Omental fat pad (tissue), 4 donors: ENCODE measurements around the gene TMEM255B. TPM values are rescaled to one million over a fixed set of nuclear protein-coding genes. Genes with fewer than 3 reads are reported as not detected.

Source experiments
- ATAC-seq: fragments of 150-250 bp; one replicate; pipeline ENCODE4 v1.9.1; 2016; ENCODE audit warnings: mild to moderate bottlenecking, moderate library complexity; ENCODE audit not compliant: low FRiP score
- DNase-seq: peaks from one replicate; pipeline ENCODE4 v3.0.0-alpha.2; 2019; ENCODE audit warnings: low spot score
- total RNA-seq, 4 donors: library from RNA; depleted of rRNA; stranded (reverse); fragments of >200 nt; gene quantifications; one replicate each; pipeline ENCODE4 v1.1.0, GENCODE V29; 2016
- TF ChIP-seq, protein P1 (sequence below), 3 donors: fragments of 450-650 bp; IDR thresholded peaks; one replicate each; pipeline ENCODE4 v1.5.1; 2016 to 2017; ENCODE audit warnings: antibody characterized with exemption in 3 of 3, mild to moderate bottlenecking in 3 of 3, moderate library complexity in 2 of 3

The TMEM255B gene
- total RNA-seq, 4 donors from 2014 or later: 2.7 to 19.1 (median 11.7) TPM

DNA sequence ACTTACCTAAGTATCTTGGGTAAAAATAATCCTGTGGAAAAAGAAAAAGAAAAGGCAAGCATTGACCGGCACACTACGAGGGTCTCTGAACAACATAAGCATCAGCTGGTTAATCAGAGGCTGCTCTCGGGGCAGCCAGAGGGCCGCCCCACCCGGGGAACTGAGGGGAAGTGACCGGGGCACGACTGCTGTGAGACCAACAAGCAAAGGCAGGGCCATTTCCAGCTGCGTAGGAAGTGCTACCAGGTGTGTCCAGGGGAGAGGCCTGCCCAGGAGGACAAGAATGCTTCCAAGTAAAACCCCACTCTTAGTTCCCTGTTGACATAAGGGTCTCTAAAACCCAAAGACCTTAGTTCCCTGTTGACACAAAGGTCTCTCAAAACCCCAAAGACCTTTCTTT is 89.0 kb downstream of the TMEM255B start:
- ATAC-seq (no peak), DNase-seq (peak; percentile 15)
- TF ChIP-seq, protein P1, sequence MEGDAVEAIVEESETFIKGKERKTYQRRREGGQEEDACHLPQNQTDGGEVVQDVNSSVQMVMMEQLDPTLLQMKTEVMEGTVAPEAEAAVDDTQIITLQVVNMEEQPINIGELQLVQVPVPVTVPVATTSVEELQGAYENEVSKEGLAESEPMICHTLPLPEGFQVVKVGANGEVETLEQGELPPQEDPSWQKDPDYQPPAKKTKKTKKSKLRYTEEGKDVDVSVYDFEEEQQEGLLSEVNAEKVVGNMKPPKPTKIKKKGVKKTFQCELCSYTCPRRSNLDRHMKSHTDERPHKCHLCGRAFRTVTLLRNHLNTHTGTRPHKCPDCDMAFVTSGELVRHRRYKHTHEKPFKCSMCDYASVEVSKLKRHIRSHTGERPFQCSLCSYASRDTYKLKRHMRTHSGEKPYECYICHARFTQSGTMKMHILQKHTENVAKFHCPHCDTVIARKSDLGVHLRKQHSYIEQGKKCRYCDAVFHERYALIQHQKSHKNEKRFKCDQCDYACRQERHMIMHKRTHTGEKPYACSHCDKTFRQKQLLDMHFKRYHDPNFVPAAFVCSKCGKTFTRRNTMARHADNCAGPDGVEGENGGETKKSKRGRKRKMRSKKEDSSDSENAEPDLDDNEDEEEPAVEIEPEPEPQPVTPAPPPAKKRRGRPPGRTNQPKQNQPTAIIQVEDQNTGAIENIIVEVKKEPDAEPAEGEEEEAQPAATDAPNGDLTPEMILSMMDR (IDR thresholded peaks at IDR 0.05): no peak

DNA sequence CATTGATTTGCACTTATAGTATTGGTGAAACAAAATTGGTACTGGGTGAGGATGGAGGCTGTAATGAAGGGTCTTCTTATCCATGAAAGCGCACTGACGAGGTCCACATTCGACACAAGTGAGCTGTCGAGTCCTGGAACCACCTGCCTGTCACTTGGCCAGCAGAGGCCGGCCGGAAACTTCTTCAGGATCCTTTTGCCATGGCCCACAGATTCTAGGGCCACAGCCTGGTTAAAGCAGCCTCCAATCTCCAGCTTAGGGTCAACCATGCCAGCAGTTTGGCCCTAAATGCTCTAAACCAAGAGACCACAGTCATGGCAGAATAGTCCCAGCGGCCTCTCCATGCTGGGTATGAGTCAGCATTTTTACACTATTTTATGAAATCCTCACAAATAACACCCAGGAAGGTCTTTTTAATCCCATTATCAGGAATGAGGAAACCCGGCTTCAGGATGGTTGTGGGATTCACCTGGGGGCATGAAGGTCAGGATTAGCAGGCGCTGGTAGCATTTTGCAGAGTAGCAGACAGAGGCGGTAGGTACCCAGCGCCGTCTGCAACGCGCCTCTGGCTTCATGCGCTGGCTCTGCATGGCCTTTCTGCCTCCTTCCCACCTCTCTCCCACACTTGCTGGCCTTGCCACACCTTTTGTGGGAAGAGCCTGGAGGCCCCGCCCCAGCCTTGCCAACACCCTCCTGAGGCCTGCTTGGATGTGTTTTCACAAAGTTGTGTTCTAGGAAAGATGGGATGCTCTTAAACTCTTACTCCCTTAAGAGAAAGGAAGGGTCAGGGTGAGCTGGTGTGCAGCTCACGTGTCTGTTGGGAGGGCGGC is 89.6 kb downstream of the TMEM255B start:
- DNase-seq: peak; percentile 21
- peak; percentile 80 for ATAC-seq
- TF ChIP-seq, protein P1 (IDR thresholded peaks at IDR 0.05): no peak

DNA sequence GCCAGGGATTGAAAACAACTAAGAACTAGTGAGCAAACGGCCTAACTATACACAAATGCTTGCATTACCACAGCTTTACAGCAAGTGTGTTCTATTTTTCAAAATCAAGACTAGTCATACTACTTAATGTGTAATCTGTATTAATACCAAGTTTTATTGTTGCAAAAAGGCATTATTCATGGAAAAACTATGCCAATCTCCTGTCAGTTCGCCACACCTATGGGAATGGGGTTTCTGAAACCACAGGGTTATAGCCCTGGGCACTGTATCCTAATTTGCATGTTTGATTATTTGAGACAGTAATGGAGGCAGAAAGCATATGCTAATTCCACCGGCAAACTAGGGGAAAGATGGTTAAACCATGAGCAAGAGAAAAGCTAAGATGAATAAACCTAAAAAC is 90.5 kb downstream of the TMEM255B start:
- no peak for DNase-seq
- no peak for ATAC-seq
- TF ChIP-seq, protein P1 (IDR thresholded peaks at IDR 0.05): no peak

DNA sequence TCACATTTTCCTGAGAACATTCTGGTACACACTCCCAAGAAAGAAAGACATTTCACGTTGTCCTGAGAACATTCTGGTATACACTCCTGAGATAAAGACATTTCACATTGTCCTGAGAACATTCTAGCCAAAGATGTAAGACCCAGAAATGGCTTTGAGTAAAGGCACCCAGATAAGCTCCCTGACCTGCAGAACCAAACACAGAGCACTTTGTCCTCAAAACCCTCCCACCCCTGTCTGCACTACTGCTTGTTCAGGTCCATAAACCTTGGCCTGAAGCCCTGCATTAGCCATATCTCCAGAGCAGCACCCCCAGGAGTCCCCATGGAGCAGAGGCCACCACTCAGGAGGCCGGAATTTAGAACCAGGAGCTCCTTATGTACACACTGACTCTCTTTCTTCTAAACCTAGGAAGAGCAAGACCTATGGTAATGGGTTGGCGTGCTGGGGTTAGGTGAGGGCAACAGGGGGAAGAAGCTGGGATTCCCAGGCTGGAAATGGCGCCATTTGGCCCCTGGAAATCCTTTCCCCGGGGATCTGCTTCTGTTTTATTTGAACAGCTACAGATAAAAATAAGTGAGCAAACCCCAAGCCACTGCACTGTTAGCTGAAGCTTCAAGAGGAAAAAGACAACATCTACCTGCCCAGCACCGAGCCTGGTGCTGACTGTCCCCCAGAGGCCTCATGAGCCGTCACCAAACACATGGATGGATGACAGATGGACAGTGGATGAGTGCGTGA is 91.1 kb downstream of the TMEM255B start:
- TF ChIP-seq, protein P1 (IDR thresholded peaks at IDR 0.05): no peak
- ATAC-seq (no peak), DNase-seq (no peak)

DNA sequence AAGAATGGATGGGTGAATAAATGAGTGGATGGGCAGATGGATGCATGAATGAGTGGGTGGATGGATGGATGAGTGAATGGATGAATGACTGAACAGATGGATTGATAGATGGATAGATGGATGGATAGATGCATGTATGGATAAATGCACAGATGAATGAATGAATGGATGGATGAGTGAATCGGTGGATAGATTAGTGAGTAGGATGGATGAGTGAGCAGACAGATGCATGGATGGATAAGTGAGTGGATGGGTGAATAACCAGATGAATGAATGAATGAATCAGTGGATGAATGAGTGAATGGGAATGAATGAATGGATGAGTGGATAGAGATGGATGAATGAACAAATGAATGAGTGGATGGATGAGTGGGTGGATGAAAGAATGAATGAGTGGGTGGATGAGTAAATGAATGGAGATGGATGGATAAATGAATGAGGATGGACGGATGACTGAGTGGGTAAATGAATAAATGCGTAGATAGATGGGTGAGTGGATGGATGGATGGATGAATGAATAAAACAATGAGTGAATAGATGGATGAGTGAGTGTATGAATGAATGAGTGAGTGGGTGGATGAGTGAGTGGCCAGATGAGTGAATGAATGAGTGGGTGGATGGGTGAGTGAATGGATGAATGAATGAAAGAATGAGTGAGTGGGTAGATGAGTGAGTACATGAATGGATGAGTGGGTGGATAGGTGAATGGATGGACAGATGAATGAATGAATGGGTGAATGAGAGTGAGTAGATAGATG is 91.9 kb downstream of the TMEM255B start:
- TF ChIP-seq, protein P1 (IDR thresholded peaks at IDR 0.05): no peak
- ATAC-seq: no peak
- no peak for DNase-seq

DNA sequence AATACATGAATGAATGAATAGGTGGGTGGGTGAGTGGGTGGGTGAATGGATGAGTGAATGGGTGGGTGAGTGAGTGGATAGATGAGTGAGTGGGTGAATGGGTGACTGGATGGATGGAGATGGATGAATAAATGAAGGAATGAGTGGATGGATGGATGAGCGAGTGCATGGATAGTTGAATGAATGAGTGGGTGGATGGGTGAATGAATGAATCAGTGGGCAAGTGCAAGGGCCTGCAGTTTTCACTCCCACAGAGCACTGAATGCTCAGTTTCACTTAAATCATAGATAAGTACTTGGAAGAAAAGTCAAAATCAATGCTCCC is 92.4 kb downstream of the TMEM255B start:
- ATAC-seq: no peak
- TF ChIP-seq, protein P1 (IDR thresholded peaks at IDR 0.05): no peak
- DNase-seq: no peak
